Esophagus (tissue), 2 donors: ENCODE data around the gene RSF1. TPM values are rescaled to one million over a fixed set of nuclear protein-coding genes. Genes with fewer than 3 reads are reported as not detected.
"Not testable (repeated sequence)": the region's sequence is repeated elsewhere in the genome, so short reads cannot be mapped to it uniquely, and the experiment has no call there.

Experiments
- H3K27ac ChIP-seq, 2 donors: one replicate each; pipeline ENCODE4 v1.5.1; 2013; ENCODE audit warnings: low read depth in 2 of 2, mild to moderate bottlenecking in 2 of 2, inconsistent platforms in 1 of 2, low read length in 1 of 2, moderate library complexity in 1 of 2
- H3K27me3 ChIP-seq, 2 donors: one replicate each; pipeline ENCODE4 v1.6.1; 2013; ENCODE audit warnings: low read length in 2 of 2, control low read depth in 1 of 2, mild to moderate bottlenecking in 1 of 2; ENCODE audit not compliant: insufficient read depth in 2 of 2, control insufficient read depth in 1 of 2
- H3K36me3 ChIP-seq, 2 donors: one replicate each; pipeline ENCODE4 v1.6.1; 2013; ENCODE audit warnings: low read length in 1 of 2; ENCODE audit not compliant: control insufficient read depth in 2 of 2, insufficient read depth in 2 of 2
- H3K4me1 ChIP-seq, 2 donors: one replicate each; pipeline ENCODE4 v1.6.1; 2013; ENCODE audit warnings: low read length in 1 of 2; ENCODE audit not compliant: control insufficient read depth in 2 of 2, insufficient read depth in 2 of 2
- H3K4me3 ChIP-seq, 2 donors: one replicate each; pipeline ENCODE4 v1.5.1; 2013; ENCODE audit warnings: low read length in 2 of 2, mild to moderate bottlenecking in 2 of 2, low read depth in 1 of 2, moderate library complexity in 1 of 2
- H3K9me3 ChIP-seq, 2 donors: one replicate each; pipeline ENCODE4 v1.6.1; 2013; ENCODE audit warnings: mild to moderate bottlenecking in 2 of 2, low read depth in 1 of 2, low read length in 1 of 2, moderate library complexity in 1 of 2; ENCODE audit not compliant: control insufficient read depth in 2 of 2, insufficient read depth in 1 of 2
- WGBS, 2 donors: extraction: QIAGEN DNeasy Blood & Tissue Kit; methylation state at CpG; one replicate each; pipeline ENCODE4 v1.1.7; 2013; 5-methylcytosine and 5-hydroxymethylcytosine counted together
- polyA plus RNA-seq, 2 donors: library from polyadenylated mRNA; stranded (reverse); fragments of 200-250 nt; gene quantifications; one replicate each; pipeline ENCODE4 v1.2.3, GENCODE V29; 2013
- donor health status: healthy with polysubstance abuse.
- donor health status: Bipolar disorder and iron deficiency.

RSF1 gene
- polyA plus RNA-seq, 2 donors = 4.8 to 8.3 TPM

- H3K27ac ChIP-seq = no peak overlapping the region
- no peak overlapping the region for H3K4me3 ChIP-seq
- 70 to 78% methylated on average over 3 of the region's 3 CpGs for WGBS, 2 donors
- no peaks in the 10 kb centered on the region for H3K27me3 ChIP-seq
- no peaks in the 10 kb centered on the region for H3K36me3 ChIP-seq
- no peaks in the 10 kb centered on the region for H3K4me1 ChIP-seq
- H3K9me3 ChIP-seq = no peaks in the 10 kb centered on the region
Measured at GRCh38 chr11:77650123-77650522, 170.4 kb downstream of the RSF1 start.

GRCh38 chr11:77647654-77648305 lies 172.7 kb downstream of the RSF1 start:
- Histone ChIP-seq H3K36me3 (no peaks in the 10 kb centered on the region), H3K27me3 (no peaks in the 10 kb centered on the region), H3K4me1 (no peaks in the 10 kb centered on the region), H3K9me3 (no peaks in the 10 kb centered on the region), H3K27ac (no peak overlapping the region), H3K4me3 (no peak overlapping the region)
- 60 to 63% methylated on average over 3 of the region's 3 CpGs for WGBS, 2 donors

- WGBS, 2 donors = 53 to 60% methylated on average over 1 of the region's 1 CpG
- H3K36me3 ChIP-seq = no peaks in the 10 kb centered on the region
- no peaks in the 10 kb centered on the region for H3K9me3 ChIP-seq
- no peaks in the 10 kb centered on the region for H3K4me1 ChIP-seq
- H3K27me3 ChIP-seq = no peaks in the 10 kb centered on the region
- no peak overlapping the region for H3K27ac ChIP-seq
- H3K4me3 ChIP-seq = no peak overlapping the region
Measured at GRCh38 chr11:77644887-77645286, 175.6 kb downstream of the RSF1 start.

GRCh38 chr11:77642228-77642627 lies 178.3 kb downstream of the RSF1 start:
- Histone ChIP-seq H3K4me1 (peaks cover 0 to 3% of the 10 kb centered on the region in 2 donors), H3K27me3 (no peaks in the 10 kb centered on the region), H3K4me3 (no peak overlapping the region), H3K27ac (no peak overlapping the region), H3K9me3 (no peaks in the 10 kb centered on the region), H3K36me3 (no peaks in the 10 kb centered on the region)
- 58 to 81% methylated on average over 2 of the region's 2 CpGs for WGBS, 2 donors

GRCh38 chr11:77637345-77638165 lies 183.0 kb downstream of the RSF1 start, which contains the start of gene CLNS1A:
TSS of gene CLNS1A (minus strand) at chr11:77637794. CDS start at chr11:77637714, 80 bp downstream.
- Histone ChIP-seq H3K4me1 (peaks cover 0 to 3% of the 10 kb centered on the region in 2 donors), H3K27ac (peak within 1 kb of the TSS; percentile 81)
- 0 to 1% methylated on average over 40 to 41 of the region's 41 CpGs for WGBS, 2 donors

GRCh38 chr11:77636731-77637344 lies 183.7 kb downstream of the RSF1 start:
- no peaks in the 10 kb centered on the region for H3K27me3 ChIP-seq
- 2 to 3% methylated on average over 14 of the region's 14 CpGs for WGBS, 2 donors
- no peak overlapping the region for H3K27ac ChIP-seq
- H3K4me1 ChIP-seq = peaks cover 0 to 3% of the 10 kb centered on the region in 2 donors
- H3K9me3 ChIP-seq = no peaks in the 10 kb centered on the region
- H3K4me3 ChIP-seq = peak overlapping the region; percentile 86 to 91
- H3K36me3 ChIP-seq = no peaks in the 10 kb centered on the region

More at GRCh38 chr11:77637345-77638165, 183.0 kb downstream of the RSF1 start, which contains the start of gene CLNS1A:
- no peaks in the 10 kb centered on the region for H3K9me3 ChIP-seq
- H3K36me3 ChIP-seq = no peaks in the 10 kb centered on the region
- no peaks in the 10 kb centered on the region for H3K27me3 ChIP-seq
- peak within 1 kb of the TSS; percentile 86 to 91 for H3K4me3 ChIP-seq

- not testable (repeated sequence) for H3K4me1 ChIP-seq, H3K9me3 ChIP-seq, H3K27me3 ChIP-seq, H3K36me3 ChIP-seq
- Histone ChIP-seq H3K27ac (peak overlapping the region in 1 of 2 donors; percentile 39), H3K4me3 (peak overlapping the region in 1 of 2 donors; percentile 29)
- WGBS, 2 donors = 44 to 55% methylated on average over 5 of the region's 5 CpGs
Measured at GRCh38 chr11:77633926-77634325, 186.6 kb downstream of the RSF1 start.

GRCh38 chr11:77630157-77630710 lies 190.3 kb downstream of the RSF1 start:
- no peak overlapping the region for H3K27ac ChIP-seq
- WGBS, 2 donors = 77 to 81% methylated on average over 4 of the region's 4 CpGs
- no peaks in the 10 kb centered on the region for H3K36me3 ChIP-seq
- no peaks in the 10 kb centered on the region for H3K9me3 ChIP-seq
- no peaks in the 10 kb centered on the region for H3K27me3 ChIP-seq
- no peak overlapping the region for H3K4me3 ChIP-seq
- no peaks in the 10 kb centered on the region for H3K4me1 ChIP-seq

- Histone ChIP-seq H3K36me3 (peaks cover 2 to 13% of the 10 kb centered on the region in 2 donors), H3K27ac (no peak overlapping the region), H3K4me3 (no peak overlapping the region), H3K27me3 (no peaks in the 10 kb centered on the region), H3K9me3 (no peaks in the 10 kb centered on the region), H3K4me1 (no peaks in the 10 kb centered on the region)
- 85% methylated on average over 3 of the region's 3 CpGs for WGBS, 2 donors
Measured at GRCh38 chr11:77619576-77620198, 200.8 kb downstream of the RSF1 start.
